ENCODE results near the gene KIAA1614. TPM values are rescaled to one million over a fixed set of nuclear protein-coding genes. Genes with fewer than 3 reads are reported as not detected.

KIAA1614 gene
- total RNA-seq, 2 experiments from 2014 or later = 0.11 to 0.38 TPM

- POLR2A ChIA-PET = no interaction called here
- CTCF ChIA-PET = interaction anchor here (0.6 kb wide), 1 partner anchor 410 kb away, joined by 3 read pairs; no protein-coding TSS in a partner anchor
Observed at GRCh38 chr1:180922631-180923015, 9.9 kb downstream of the KIAA1614 start.

DNA sequence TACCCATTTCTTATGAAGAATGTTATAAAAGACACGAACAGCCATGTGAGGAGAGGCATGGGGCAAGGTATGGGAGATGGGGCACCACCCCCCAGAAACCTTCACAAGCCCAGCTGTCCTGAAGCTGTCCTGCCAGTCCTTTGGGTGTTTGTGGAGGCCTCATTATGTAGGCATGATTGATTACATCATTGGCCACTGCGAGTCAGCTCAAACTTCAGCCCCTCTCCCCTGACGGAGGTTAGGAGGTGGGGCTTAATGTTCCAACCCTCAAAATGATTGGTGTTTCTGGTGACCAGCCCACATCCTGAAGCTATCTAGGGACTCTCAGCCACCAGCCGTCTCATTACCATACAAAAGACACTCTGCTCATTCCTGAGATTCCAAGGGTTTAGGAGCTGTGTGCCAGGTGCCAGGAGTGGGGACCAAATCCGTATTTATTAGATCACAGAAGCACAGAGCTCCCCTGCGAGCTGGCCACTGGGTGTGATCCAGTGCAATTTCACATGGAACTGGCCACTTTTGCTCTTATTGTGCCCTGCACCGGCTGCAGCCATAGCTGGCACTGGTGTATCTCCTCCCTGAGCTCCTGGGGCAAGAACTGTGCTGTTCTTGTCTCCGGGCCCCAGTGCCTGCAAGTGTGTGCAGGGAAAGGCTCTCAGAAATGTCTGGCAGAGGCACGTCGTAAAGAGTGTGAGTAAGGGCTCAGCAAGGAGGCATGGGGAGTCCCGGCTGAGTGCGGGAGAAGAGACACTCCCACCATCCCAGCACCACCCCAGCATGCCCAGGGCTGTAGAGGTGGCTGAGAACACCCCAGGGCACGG lies 10.5 kb downstream of the KIAA1614 start:
- ChIA-PET POLR2A (no interaction called here), CTCF (no interaction called here)

GRCh38 chr1:180923887-180924286 lies 11.2 kb downstream of the KIAA1614 start:
- ChIA-PET POLR2A (no interaction called here), CTCF (interaction anchor here (0.6 kb wide), 1 partner anchor 13 kb away, joined by 3 read pairs; no protein-coding TSS in a partner anchor)

GRCh38 chr1:180924939-180925338 lies 12.2 kb downstream of the KIAA1614 start:
- ChIA-PET POLR2A (no interaction called here), CTCF (no interaction called here)

- CTCF ChIA-PET = no interaction called here
- POLR2A ChIA-PET = no interaction called here
Observed at GRCh38 chr1:180925471-180926051, 12.9 kb downstream of the KIAA1614 start.

DNA sequence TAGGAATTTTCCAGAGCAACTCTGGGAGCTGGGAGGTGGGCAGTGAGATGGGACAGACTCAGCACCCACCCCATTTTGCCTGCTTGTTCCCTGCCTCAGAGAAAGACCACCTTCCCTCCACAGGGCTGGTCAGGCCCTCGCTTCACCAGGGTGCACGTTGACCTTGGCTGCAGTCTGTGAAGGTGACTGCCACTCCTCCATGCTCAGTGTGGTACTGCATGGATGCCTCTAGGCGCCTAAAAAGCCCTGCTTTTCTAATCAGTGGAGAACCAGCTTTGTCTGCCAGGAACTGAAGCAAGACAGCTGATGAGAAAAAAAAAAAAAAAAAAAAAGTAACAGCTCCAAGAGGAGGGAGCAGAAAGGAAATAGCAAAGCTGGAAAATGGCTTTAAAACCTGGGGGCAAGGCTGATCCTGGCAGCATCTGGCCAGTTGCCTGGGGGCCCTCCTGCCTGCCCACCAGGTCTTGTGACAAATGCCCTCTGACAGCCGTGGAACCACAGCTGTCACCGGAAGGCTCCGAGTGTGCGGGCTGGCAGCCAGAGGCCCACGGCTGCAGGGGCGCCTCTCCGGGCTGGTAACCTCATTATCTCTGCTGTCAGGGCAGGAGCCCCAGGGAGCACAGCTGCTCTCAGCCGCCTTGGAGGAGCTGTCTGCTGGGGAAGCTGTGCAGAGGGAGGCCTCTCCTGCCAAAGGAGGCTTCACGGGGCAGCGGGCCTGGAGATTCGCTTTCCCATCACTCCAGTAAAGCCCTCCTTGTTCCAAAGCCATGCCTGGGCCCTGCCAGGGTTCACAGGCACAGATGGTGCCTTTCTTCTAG lies 13.7 kb downstream of the KIAA1614 start:
- CTCF ChIA-PET = no interaction called here

GRCh38 chr1:180927348-180927747 lies 14.7 kb downstream of the KIAA1614 start:
- POLR2A ChIA-PET = no interaction called here
- CTCF ChIA-PET = no interaction called here

More for the DNA sequence above, 13.7 kb downstream of the KIAA1614 start:
- POLR2A ChIA-PET = no interaction called here

- ChIA-PET CTCF (no interaction called here), POLR2A (no interaction called here)
Observed at GRCh38 chr1:180927841-180928240, 15.1 kb downstream of the KIAA1614 start.

DNA sequence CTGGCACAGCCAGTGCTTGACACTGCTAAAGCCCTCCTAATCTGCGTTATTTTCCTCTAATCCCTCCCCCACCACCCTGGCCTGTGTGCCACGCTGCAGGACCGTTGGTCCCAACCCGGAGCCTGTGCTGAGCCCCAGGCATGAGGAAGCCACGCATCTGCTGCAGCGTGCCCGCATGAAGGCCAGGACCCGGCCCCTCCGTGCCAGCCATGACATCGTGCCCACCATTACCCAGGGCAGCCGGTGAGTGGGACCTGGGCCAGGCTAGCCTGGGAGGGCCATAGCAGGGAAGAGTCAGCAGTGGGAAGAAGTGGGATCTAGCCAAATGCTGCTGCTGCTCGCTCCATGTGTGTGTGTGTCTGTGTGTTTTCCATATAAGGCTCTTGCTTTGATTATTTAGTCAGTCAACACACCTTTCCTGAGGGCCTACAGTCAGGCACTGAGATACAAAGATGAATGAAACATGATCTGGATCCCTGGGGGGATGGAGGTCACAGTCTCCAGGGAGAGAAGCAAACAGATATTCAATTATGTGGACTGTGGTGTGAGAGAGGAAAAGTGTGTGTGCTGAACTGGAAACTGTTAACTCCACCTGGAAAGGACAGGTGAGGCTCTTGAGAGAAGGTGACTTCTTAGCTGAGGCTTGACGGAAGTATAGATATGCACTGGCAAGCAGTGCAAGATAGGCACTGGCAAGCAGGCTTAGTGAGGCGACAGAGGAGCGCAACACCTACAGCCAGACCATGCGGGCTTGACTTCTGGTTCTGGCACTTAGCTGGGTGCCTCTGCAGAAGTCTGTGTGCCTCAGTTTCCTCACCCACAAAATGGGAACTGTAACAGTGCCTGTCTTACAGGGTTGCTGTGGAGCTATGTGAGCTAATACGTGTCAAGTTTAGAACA lies 15.9 kb downstream of the KIAA1614 start:
- ChIA-PET CTCF (no interaction called here), POLR2A (no interaction called here)

GRCh38 chr1:180929389-180929788 lies 16.7 kb downstream of the KIAA1614 start:
- POLR2A ChIA-PET = no interaction called here
- CTCF ChIA-PET = no interaction called here

DNA sequence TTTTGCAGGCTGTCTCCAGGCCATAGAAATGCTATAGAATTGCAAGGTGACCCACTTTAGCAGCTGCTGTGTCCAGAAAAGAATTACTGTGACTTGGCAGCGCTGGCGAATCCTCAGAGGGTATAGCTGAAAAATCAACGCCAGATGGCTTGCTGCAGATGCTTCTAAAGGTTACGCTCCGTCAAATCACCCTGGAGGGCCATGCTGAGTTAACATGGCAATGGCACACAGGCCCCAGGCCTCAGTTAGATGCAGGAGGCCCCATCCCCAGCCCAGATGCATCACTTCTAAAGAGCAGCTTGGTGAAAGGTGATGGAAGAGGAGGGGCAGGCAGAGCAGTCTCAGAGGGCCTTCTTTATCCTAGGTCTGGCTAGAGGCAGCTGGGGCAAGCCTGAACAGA lies 18.0 kb downstream of the KIAA1614 start:
- POLR2A ChIA-PET = no interaction called here
- CTCF ChIA-PET = no interaction called here

- ChIA-PET CTCF (no interaction called here), POLR2A (no interaction called here)
Observed at GRCh38 chr1:180931529-180931928, 18.8 kb downstream of the KIAA1614 start.

GRCh38 chr1:180932378-180932777 lies 19.7 kb downstream of the KIAA1614 start:
- ChIA-PET POLR2A (no interaction called here), CTCF (interaction anchor here (0.6 kb wide), 1 partner anchor 266 kb away, joined by 3 read pairs; no protein-coding TSS in a partner anchor)

DNA sequence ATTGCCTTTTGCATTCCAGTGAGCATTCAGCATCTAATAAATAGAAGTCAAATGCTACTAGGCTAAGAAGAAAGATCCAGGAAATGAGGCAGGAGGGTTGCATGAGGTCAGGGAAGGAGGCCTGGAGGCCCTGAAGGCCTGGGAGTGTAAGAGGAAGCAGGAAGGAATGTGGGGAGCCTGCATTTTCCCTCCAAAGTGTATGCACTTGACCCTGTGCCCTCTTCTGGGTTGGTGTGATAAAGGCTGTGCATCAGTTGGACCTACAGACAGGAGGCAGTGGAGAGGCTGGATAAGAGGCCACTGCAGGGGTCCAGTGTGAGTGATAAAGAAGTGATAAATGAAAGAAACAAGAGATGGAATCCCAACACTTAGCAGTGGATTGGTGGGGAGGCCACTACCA lies 20.4 kb downstream of the KIAA1614 start:
- ChIA-PET CTCF (no interaction called here), POLR2A (no interaction called here)

DNA sequence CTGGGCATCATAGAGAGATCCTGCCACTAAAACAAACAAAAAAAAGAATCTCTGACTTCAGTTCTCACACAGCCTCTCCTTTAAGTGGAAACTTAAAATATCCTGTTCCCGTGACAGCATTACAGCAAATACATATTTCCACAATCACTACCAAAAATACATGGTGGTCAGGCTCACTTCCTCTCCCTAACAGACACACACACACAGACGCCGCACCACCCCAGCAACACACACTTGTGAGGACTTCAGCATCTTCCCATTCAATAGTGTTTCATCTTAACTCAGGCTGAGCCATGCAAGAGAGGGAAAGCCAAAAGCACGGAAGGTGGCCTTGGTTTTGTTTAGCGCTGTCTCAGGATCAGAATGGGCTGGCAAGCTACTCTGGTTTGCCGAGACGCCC lies 21.9 kb downstream of the KIAA1614 start:
- POLR2A ChIA-PET = no interaction called here

GRCh38 chr1:180935326-180936109 lies 22.8 kb downstream of the KIAA1614 start:
- CTCF ChIA-PET = interaction anchor here (0.5 kb wide), 1 partner anchor 95 kb away, joined by 3 read pairs; no protein-coding TSS in a partner anchor
- POLR2A ChIA-PET = no interaction called here

More for the DNA sequence above, 21.9 kb downstream of the KIAA1614 start:
- CTCF ChIA-PET = no interaction called here

GRCh38 chr1:180936110-180937011 lies 23.7 kb downstream of the KIAA1614 start:
- POLR2A ChIA-PET = no interaction called here
- CTCF ChIA-PET = no interaction called here

DNA sequence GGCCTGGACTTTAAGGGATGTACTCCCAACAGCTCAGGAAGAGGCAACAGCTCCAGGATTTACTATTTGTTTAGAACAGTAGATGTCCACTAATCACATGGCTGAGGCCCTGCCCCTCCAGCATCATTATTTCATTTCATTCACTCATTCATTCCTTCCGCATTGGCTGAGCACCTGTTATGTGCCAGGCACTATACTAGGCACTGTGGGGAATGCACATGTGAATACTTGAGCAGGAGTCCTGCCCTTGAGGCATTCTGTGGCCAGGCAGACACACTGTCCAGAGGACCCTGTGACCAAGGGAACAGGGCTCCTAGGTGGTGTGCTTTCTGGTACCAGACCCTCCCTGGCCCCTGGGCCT lies 24.3 kb downstream of the KIAA1614 start:
- ChIA-PET POLR2A (no interaction called here), CTCF (no interaction called here)
